GM15510 (cell line): ENCODE results near the gene DMXL2.

Experiments used
- POLR2A ChIP-seq: IDR thresholded peaks from 3 replicates; pipeline ENCODE4 v1.6.1; 2011; ENCODE audit warnings: borderline replicate concordance; ENCODE audit not compliant: insufficient read length; ENCODE audit errors: extremely low read depth

Gene DMXL2

GRCh38 chr15:51533672-51534398 is 88.7 kb downstream of the DMXL2 start:
- TF ChIP-seq POLR2A = no peak

DNA sequence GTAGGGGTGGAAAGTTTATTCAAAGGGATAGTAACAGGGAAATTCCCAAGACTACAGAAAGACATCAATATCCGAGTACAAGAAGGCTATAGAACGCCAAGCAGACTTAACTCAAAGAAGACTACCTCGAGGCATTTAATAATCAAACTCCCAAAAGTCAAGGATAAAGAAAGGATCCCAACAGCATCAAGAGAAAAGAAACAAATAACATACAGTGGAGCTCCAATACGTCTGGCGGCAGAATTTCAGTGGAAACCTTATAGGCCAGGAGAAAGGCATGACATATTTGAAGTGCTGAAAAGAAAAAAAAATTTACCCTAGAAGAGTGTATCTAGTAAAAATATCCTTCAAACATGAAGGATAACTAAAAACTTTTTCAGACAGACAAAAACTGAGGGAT is 95.6 kb downstream of the DMXL2 start:
- no peak for TF ChIP-seq POLR2A

GRCh38 chr15:51524376-51524775 is 98.2 kb downstream of the DMXL2 start:
- TF ChIP-seq POLR2A = no peak

GRCh38 chr15:51516291-51516690 is 106.3 kb downstream of the DMXL2 start:
- no peak for TF ChIP-seq POLR2A

GRCh38 chr15:51505251-51505650 is 117.3 kb downstream of the DMXL2 start:
- TF ChIP-seq POLR2A = no peak

GRCh38 chr15:51503003-51503402 is 119.6 kb downstream of the DMXL2 start:
- TF ChIP-seq POLR2A = no peak

DNA sequence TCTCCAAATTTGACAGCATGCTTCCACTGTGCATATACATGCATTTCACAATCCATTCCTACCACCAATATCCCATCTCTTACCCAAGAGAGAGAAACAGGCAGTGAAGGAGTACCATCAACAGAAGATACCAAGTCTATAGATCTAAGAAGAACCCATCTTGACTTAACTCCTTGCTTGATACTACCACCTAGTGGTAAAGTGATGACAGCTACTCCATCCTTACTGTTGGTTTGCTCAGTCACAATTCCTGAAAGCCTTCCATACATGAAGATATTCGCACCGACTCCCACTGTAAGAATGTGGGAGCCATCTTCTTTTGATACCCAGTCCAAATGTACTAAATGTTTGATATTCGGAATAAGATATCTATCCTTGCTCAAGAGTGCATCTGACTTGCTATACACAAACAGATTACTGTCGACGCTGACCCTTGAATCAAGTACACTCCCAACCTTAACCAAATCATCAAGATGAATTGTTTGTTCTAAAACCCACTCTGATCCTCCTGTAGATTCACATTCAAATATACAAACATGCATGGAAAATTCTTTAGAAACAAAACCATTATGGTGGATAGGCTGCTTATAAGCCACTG is 123.1 kb downstream of the DMXL2 start:
- no peak for TF ChIP-seq POLR2A

GRCh38 chr15:51497806-51498205 is 124.8 kb downstream of the DMXL2 start:
- no peak for TF ChIP-seq POLR2A

DNA sequence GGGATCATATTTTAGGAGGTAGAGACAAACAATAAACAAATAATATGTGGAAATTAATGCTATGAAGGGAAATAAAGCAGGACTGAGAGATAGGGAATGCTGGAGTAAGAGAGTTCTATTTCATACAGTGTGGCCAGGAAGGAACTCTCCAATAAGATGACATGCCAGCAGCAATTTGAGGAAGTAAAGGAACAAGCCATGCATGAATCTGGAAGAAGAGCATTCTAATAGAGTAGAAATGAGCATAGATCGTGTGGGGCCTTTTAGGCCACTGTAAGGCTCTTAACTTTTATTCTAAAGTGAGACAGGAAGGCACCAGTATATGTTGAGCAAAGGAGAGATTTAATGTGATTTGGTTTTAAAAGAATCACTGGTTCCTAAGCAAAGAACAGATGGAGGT is 126.3 kb downstream of the DMXL2 start:
- no peak for TF ChIP-seq POLR2A

- no peak for TF ChIP-seq POLR2A
Observed at GRCh38 chr15:51494411-51495314, 127.9 kb downstream of the DMXL2 start.

GRCh38 chr15:51493892-51494291 is 128.7 kb downstream of the DMXL2 start:
- no peak for TF ChIP-seq POLR2A

GRCh38 chr15:51492528-51492927 is 130.0 kb downstream of the DMXL2 start:
- TF ChIP-seq POLR2A = no peak

- TF ChIP-seq POLR2A = no peak
Observed at GRCh38 chr15:51491941-51492340, 130.6 kb downstream of the DMXL2 start.

GRCh38 chr15:51484781-51485180 is 137.8 kb downstream of the DMXL2 start:
- no peak for TF ChIP-seq POLR2A

DNA sequence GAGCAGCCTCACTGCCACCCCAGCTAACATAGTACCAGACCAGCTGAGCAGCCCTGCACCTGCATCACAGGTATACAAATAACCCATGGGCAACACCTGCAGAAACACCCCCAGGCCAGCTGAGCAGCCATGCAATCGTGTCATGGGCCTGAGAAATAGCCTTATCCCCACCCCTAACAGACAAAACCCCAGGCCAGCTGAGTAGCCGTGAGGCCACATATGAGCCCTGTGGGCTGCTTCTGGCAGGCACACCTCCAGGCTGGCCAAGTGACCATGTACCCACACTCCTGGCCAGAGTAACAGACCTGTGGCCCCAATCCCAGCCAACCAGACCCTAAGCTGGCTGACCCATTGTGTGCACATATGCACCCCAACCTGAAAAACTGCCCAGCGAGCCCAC is 138.6 kb downstream of the DMXL2 start:
- no peak for TF ChIP-seq POLR2A
